ENCODE data around the gene PPP5C. TPM values are rescaled to one million over a fixed set of nuclear protein-coding genes. Genes with fewer than 3 reads are reported as not detected.

The PPP5C gene
- total RNA-seq, 1 donor from 2014 or later, result 114 TPM

GRCh38 chr19:46402725-46403124 lies 55.8 kb downstream of the PPP5C start:
- no peak for TF ChIP-seq CTCF (conservative IDR thresholded peaks at IDR 0.05)
- no peaks in the 10 kb centered on the region for H3K36me3 Mint-ChIP-seq (ENCODE audit: low read depth)
- H3K9me3 Mint-ChIP-seq, result no peaks in the 10 kb centered on the region
- no peak overlapping the region for H3K27ac Mint-ChIP-seq (ENCODE audit: unreplicated experiment)
- peaks cover 33% of the 10 kb centered on the region for H3K27me3 Mint-ChIP-seq (ENCODE audit: low read depth)
- no peak for DNase-seq (ENCODE audit: low read depth, low spot score)
- peaks cover 36% of the 10 kb centered on the region for H3K4me1 Mint-ChIP-seq
- H3K4me3 Mint-ChIP-seq, result peak overlapping the region; percentile 2

- Mint-ChIP-seq H3K9me3 (no peaks in the 10 kb centered on the region), H3K27ac (ENCODE audit: unreplicated experiment) (no peak overlapping the region), H3K27me3 (ENCODE audit: low read depth) (peaks cover 43% of the 10 kb centered on the region), H3K4me3 (peak overlapping the region; percentile 73), H3K4me1 (peaks cover 48% of the 10 kb centered on the region), H3K36me3 (ENCODE audit: low read depth) (no peaks in the 10 kb centered on the region)
- TF ChIP-seq CTCF (conservative IDR thresholded peaks at IDR 0.05), result peak; percentile 45
- DNase-seq (ENCODE audit: low read depth, low spot score), result peak; percentile 52
These were observed 57.3 kb downstream of the PPP5C start for GRCh38 chr19:46404055-46404752.

- H3K4me3 Mint-ChIP-seq, result peak overlapping the region; percentile 75
- peaks cover 43% of the 10 kb centered on the region for H3K27me3 Mint-ChIP-seq (ENCODE audit: low read depth)
- no peaks in the 10 kb centered on the region for H3K9me3 Mint-ChIP-seq
- peak; percentile 46 for TF ChIP-seq CTCF (conservative IDR thresholded peaks at IDR 0.05)
- peaks cover 51% of the 10 kb centered on the region for H3K4me1 Mint-ChIP-seq
- H3K27ac Mint-ChIP-seq (ENCODE audit: unreplicated experiment), result no peak overlapping the region
- DNase-seq (ENCODE audit: low read depth, low spot score), result no peak
- H3K36me3 Mint-ChIP-seq (ENCODE audit: low read depth), result no peaks in the 10 kb centered on the region
These were observed 58.0 kb downstream of the PPP5C start for GRCh38 chr19:46404753-46405468.

- DNase-seq (ENCODE audit: low read depth, low spot score), result no peak
These were observed 60.1 kb downstream of the PPP5C start for GRCh38 chr19:46406976-46407375.

More at GRCh38 chr19:46406976-46407375, 60.1 kb downstream of the PPP5C start:
- H3K36me3 Mint-ChIP-seq (ENCODE audit: low read depth), result peaks cover 4% of the 10 kb centered on the region
- no peak overlapping the region for H3K27ac Mint-ChIP-seq (ENCODE audit: unreplicated experiment)
- peaks cover 43% of the 10 kb centered on the region for H3K27me3 Mint-ChIP-seq (ENCODE audit: low read depth)
- TF ChIP-seq CTCF (conservative IDR thresholded peaks at IDR 0.05), result no peak
- peaks cover 64% of the 10 kb centered on the region for H3K4me1 Mint-ChIP-seq
- H3K4me3 Mint-ChIP-seq, result peak overlapping the region; percentile 62
- no peaks in the 10 kb centered on the region for H3K9me3 Mint-ChIP-seq

Data from neural crest cell (in vitro differentiated cells).